HG03565 (cell line): Measurements from ENCODE around the gene SWAP70.

Experiments
- ATAC-seq: cut with Tn5 transposase; IDR thresholded peaks from one replicate; pipeline ENCODE4 v1.9.1; 2021; ENCODE audit warnings: mild to moderate bottlenecking, moderate library complexity; ENCODE audit not compliant: unreplicated experiment

The SWAP70 gene

DNA sequence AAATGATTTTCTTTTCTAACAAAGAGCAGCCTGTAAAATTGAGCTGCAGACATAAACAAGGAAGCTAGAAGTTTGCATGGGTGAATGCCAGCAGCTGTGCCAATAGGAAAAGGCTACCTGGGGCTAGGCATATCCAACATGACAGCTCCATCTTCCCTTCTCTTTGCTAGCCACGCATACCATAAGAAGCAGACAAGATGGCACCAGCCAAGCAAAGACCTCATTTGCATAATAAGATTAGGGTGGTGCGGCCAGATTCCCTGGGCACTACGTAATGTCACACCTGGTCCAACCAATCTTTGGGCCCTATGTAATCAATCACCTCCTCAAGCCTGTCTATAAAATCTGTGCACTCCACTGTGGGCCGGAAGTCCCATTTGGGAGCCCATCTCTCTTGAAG is 108.3 kb downstream of the SWAP70 start:
- no peak for ATAC-seq

DNA sequence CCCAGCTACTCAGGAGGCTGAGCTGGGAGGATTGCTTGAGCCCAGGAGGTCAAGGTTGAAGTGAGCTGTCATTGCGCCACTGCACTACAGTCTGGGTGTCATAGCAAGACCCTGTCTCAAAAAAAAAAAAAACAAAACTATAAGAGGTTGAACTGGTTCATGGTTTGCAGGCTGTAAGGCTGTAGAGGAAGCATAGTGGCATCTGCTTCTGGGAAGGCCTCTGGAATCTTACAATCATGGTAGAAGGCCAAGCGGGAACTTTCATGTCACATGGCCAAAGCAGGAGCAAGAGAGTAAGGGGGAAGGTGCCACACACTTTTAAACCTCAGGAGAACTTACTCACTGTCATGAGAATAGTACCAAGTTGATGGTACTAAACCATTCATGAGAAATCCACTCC is 109.6 kb downstream of the SWAP70 start:
- ATAC-seq = no peak

DNA sequence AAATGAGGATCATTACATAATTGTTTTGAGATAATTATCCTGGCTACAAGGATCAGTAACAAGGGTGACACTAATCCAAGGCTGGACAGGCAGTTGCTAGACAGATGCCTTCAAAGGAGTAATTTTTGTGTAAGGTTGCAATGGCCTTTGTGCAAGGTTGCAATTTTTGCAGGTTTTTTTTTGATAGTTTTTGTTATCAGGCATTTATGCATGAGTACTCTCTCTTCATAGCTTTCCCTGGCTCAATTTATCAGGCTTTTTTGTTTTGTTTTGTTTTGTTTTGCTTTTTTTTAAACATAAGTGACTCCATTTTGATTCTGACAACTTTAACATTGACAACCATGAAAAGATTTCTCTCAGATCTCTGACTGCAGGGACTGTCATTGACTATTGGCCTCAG is 110.2 kb downstream of the SWAP70 start:
- ATAC-seq = no peak

DNA sequence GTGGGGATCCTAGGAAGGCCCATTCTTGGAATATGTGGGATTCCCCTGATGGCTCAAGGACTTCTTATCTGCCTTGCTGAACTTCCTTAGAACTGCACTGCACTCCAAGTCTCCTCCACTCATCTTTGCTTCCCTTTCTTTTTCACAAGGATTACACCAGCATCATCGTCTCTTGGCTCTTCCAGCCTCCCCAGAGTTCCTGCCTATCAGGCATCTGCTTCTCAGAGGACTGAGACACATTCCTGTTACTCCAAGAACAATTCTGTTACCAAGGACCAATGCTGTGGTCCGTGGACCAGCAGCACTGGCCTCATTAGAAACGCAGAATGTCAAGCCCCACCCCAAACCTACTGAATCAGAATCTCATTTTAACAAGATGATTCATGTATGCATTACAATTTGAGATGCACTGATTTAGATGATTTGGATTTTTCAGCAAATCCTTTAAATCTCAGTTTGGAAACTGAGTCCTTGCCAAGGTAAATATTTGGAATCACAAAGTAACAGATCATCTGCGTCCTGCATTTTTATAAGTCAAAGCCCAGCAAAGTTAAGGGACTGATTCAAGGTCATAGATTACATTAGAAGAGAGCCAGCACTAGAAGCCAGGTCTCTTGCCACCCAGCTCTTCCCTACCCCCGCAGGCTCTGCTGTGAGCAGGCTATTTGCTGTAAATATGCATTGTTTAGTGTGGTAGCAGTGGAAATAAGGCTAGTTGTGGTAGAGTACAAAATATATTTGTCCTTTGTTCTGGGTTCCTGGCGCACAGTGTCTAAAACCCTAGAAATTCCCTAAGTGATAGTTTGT is 110.9 kb downstream of the SWAP70 start:
- no peak for ATAC-seq

DNA sequence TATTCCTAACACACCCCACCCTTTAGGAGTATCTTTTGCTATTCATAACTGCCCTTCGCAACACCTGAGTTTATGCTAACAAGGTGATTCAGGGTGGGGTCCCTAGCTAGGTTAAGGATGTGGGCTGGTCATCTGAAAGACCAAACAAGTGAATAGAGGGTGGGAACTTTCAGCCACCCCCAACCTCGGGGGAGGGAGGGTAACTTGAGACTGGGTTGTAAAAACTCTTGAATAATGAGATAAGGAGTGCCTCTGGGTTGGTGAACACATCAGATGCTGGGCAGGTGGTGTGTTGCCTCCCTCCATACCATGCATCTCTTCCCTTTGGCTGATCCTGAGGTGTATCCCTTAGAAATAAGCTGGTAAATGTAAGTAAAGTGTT is 111.5 kb downstream of the SWAP70 start:
- ATAC-seq = no peak

DNA sequence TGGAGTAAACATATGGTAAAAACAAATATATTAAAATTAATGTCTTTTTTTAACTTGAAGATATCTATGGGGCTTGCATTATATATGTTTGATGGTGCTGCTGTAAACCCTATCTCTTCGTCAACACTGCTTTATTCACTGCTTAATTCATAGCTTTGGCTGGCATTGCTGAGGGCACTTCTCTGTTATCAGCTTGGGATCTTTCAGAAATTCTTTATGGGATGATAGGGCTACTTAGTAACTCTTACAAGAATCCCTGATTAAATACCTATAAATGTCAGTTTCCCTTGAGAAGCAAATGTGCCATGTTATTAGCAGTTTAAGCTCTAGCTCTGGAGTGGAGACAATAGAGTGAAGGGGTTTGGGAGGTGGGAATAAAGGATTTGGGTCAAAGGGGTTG is 112.3 kb downstream of the SWAP70 start:
- ATAC-seq = no peak

DNA sequence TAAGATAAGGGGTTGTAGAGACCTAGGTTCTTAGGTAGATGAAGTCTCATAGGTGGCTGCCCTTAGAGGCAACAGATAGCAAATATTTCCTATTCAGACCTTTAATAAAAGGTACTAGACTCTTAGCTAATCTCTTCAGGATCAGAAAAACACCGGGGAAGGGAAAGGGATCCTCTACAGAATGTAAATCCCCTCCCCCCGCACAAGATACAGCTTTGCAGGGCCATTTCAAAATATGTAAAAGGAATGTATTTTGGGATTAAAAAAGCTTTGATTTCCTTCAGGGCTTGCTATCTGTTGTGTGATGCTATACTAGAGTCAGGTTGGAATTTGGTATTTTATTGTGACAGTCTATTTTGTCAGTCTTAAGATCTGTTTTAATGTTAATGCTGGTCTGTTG is 113.2 kb downstream of the SWAP70 start:
- no peak for ATAC-seq

DNA sequence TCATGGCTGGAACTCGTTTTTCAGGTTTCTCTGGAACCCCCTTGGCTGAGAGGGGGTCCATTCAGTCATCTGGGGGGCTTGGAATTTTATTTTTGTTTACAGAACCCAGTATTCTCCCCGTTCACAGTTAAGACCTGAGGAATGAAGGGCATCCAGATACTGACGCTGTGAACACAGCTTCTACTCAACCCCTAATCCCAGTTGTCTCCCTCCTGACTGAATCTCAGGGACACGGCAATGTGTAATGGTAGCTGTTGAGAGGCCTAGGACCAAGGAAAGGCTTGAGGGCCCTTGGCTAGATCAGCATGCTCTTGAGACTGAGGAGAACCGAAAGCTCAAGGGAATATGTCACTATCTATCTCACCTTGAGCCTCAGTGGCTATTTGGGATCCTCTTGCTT is 113.6 kb downstream of the SWAP70 start:
- no peak for ATAC-seq

DNA sequence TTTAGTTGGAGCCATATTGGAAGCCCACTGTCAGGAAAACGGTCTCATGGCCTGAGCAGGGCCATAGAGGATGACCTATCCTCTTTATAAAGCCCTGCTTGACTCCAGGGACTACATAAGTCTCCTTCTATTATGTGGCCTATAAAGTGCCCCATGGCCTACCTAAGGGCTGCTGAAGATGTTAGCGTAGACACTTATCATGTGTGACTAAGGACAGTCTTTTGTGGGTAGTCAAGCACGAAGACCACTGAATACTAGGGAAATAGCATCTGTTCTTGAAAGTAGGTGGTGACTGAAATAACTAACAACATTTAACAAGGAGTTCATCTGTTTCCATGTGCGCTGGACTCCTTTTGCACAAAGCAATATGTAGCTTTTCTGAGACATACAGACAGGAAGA is 117.1 kb downstream of the SWAP70 start:
- ATAC-seq = no peak

DNA sequence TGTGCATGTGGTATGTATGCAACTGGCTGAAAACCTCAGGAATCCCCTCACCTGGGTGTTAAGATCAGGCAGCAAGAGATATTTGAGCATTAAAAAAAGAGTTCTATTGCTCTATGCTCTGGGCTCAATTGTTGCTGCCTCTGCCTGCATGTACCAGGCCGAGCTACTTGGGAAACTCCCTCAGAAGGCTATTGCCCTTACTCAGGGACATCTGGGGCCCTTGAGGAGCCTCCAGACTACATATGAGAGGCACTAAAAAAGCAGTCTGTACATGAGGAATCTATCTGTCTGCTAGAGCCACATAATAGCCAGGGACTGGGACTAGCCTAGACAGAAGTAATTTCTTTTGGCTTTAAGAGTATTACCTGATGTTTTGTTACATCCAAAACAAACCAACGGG is 120.1 kb downstream of the SWAP70 start:
- ATAC-seq = no peak

DNA sequence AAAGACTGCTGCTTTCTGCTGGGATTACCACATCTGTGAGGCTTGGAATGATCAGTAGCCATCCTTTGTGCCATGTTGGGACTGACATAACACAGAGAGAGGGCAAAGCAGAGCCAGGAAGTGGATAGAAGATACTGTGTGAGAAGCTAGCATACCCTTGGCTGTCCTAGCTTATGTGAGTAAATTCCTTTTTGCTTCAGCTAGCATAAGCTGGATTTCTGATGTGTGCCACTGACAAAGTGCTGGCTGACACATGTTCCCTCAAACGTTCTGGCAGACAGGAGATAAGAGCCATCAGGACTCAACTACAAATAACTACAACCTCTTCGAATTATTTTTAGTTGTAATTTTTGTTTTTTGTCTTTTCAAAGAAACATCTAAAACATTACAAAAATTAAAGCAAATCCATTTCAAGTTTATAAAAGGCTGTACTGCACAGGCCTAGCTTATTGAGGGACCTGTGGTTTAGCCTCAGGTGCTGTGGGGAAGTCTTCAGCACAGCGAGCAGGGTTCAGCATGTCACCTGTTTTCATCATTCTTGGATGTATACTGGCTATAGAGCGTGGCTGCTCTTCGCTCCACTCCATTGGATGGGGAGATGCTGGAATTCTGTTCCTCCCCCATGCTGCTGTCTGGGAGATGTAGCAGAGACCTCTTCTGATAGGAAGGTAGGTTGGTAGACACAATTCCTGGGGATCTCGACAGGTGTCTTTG is 120.9 kb downstream of the SWAP70 start:
- ATAC-seq = no peak

DNA sequence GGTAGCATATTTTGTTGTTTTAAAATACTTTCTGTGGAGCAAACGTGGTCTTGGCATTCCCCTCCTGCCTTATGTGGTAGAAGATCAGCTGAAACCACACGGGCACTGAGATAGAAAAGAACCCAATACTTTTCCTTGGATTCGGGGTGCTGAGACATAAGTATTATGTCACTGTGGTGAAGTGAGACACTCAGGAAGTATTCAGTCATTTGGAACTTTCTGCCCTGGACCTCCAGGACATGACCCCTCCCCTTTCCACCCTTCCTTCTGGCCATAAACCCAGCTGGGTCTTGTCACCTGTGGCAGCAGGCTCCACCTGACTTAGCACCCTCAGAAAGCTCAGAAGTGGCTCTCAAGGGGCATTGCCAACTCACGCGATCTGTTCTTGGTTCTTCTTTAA is 123.4 kb downstream of the SWAP70 start:
- no peak for ATAC-seq

DNA sequence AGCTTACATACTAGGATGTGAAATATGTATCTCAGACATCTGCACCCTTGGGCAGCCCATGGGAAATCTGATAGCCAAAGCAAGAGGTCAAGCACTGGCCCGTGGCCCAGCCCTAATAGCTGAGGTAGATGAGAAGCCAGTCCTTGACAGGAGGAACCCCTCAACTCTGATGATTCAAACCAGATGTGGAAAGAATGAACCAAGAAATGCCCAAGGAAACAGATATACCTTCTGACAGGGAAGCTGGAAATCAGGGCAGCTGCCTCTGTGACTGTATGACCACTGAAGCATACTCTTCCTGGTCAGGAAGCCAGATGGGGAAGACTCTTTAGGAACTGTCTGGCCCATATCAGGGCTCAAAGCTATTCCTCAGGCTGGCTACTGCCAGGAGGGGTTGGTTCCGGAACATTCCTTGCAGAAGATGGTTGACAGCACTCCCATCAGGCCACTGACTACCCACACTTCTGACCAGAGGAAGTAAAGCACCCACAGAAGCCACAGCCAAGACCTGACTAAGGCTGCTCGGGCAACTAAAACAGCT is 124.2 kb downstream of the SWAP70 start:
- ATAC-seq = no peak

DNA sequence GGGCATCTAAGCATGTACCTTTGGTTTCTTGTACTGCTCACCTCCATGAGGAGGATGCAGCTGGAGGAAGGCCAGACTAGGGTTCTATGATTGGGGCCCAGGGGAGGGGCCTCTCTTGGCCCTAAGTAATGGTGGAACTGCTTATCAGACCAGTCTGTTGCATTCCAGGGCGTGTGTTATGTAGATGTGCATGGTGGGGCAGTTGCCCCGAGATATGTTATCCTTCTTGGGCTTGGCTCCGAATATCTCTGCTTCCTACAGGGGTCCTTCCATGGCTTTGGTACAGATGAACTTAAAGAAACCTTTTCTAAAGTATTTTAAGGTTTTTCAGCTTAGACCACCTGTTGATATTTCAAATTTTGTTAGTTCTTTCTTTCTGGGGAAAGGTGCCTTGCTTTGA is 126.0 kb downstream of the SWAP70 start:
- no peak for ATAC-seq

DNA sequence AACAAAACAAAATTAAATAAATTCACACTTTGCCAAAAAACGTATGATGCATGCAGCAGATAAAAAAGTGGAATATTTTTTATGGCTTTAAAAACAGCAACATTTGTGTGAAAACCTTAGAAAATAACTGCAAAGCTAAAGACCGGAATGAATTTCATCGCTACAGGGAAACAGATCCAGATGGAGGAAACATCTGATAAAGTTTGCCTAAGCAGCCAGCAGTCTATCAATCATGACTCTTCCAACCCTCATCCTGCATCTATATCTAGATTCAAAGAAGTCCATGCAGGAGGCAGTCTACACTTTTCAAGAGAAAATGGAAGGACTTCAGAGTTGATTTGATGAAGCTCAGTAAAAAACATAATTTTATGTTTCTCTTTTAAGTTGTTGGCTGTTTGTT is 126.8 kb downstream of the SWAP70 start:
- no peak for ATAC-seq

DNA sequence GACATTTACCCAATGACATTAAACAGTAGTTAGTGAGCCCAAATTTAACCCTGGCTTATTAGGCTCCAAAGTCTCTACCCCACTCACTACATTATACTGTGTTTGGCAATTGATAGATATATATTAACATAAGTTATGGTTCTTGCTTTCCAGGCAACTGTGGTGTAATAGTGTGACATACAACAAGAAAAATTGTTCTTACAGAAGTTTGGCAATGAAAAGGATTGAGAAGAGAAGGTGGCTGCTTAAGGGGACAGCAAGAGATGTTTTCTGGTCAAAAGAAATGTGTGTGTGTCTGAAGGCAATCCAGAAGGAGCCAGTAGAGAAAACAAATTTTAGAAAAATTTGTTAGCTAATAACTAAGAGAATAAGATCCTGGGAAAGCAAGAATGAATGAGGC is 132.4 kb downstream of the SWAP70 start:
- ATAC-seq = no peak

DNA sequence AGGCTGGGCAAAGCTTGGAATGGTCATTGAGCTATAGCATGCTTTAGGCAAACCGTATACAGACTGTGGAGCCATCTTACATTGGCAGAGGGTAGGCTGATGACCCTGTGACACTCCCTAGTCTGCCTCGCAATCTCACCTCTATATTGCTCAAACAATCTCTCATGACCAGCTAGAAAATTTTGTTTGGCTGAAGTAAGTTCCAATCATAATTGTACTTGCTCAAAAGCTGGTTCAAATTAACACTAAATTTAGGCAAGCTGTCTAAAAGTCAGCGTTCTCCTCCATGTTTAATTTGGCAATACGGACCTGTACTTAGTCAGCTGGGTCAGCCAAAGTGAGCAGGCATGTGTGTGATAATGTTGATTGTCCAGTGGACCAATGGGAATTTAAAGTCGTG is 133.0 kb downstream of the SWAP70 start:
- ATAC-seq = no peak

DNA sequence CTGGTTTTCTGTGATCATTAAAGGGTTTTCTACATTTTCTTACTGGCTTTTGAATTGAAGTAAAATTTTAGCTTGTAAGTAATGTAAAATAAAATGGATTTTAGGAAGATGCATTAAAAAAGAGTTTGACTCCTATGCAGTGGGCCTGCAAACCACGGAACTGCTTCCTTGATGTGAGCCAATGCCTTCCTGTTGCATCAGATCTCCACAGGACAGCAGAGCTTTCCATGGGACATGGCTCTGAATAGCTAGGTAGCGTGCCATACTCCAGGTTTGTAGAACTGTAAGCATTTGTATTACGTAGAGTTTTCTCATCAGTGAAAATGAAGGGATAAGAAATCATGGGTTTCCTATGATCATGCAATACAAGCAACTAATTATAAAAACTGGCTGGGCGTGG is 133.4 kb downstream of the SWAP70 start:
- no peak for ATAC-seq

DNA sequence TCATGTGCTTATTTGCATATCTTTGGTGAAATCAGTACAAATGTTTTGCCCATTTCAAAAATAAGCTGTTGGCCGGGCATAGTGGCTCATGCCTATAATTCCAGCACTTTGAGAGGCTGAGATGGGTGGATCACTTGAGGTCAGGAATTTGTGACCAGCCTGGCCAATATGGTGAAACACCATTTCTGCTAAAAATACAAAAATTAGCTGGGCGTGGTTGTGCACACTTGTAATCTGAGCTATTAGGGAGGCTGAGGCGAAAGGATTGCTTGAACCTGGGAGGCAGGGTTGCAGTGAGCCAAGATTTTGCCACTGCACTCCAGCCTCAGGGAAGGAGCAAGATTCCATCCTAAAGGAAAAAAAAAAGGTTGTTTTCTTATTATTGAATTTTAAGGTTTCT is 136.0 kb downstream of the SWAP70 start:
- ATAC-seq = no peak

DNA sequence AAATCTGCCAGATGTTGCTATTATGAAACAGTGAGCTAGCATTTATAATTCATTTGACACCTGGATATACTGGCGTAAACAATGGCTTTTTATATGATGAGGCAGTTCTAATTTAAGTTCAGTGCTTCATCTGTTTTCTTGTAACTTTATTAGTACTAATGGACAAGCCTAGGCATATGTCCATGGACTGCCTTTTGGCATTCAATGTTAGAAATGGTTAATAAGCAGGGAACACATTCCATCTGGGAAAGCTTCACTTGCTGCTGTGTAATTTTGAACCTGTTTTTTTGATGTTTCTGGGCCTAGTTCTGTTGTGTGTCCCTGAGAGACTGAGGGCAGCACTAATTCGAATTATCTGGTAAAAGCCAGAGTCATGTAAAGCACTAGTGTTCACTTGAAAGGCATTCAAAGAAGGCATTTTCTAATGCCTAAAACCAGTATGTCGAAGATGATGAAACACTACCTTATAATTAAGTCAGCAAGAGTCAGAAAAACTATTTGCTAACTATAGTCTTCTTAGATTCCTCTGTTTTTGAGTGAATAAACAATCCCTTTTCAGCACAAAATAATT is 138.5 kb downstream of the SWAP70 start:
- no peak for ATAC-seq
